ENCODE results near the gene HOMER1. TPM values are rescaled to one million over a fixed set of nuclear protein-coding genes. Genes with fewer than 3 reads are reported as not detected.

Gene HOMER1
- total and polyA plus RNA-seq, 9 of the 15 experiments (the other 6 are each of a cell fraction or from before 2014, with no cell fraction given): 6.3 to 39.9 (median 9.9) TPM

GRCh38 chr5:79499640-79500273, 14.2 kb downstream of the HOMER1 start:
- Histone ChIP-seq H3K4me3 (no peak overlapping the region), H3K79me2 (ENCODE audit: control insufficient read depth, insufficient read depth, low read length) (peaks cover 17% of the 10 kb centered on the region), H3K27me3 (ENCODE audit: control insufficient read depth in 2 of 2, insufficient read depth in 2 of 2, low read length in 2 of 2) (no peaks in the 10 kb centered on the region), H3K4me1 (replicated peaks in 1 of 2; ENCODE audit: control insufficient read depth in 2 of 2, insufficient read depth in 2 of 2, low read length in 2 of 2) (no peaks in the 10 kb centered on the region), H3K9ac (ENCODE audit: insufficient read depth in 1 of 2, low read depth in 2 of 2, low read length in 2 of 2) (no peak overlapping the region), H2AFZ (ENCODE audit: low read depth, low read length) (no peak overlapping the region), H3K4me2 (ENCODE audit: insufficient read depth, low read length) (no peak overlapping the region), H3K27ac (ENCODE audit: extremely low read depth, low read depth, low read length) (no peak overlapping the region), H3K36me3 (ENCODE audit: control insufficient read depth, insufficient read depth, low read length) (no peaks in the 10 kb centered on the region), H3K9me3 (replicated peaks; ENCODE audit: control insufficient read depth, insufficient read depth, low read depth, low read length) (no peaks in the 10 kb centered on the region), H3K9me1 (ENCODE audit: control insufficient read depth, insufficient read depth, low read length) (no peaks in the 10 kb centered on the region), H4K20me1 (replicated peaks; ENCODE audit: control insufficient read depth, insufficient read depth, low read length) (no peaks in the 10 kb centered on the region)
- BruUV-seq (replicated peaks): no TSS peak
- no peak for DNase-seq (ENCODE audit: extremely low read depth in 1 of 4, low spot score in 3 of 4)
- peak; percentile 97 for TF ChIP-seq MYNN (IDR thresholded peaks at IDR 0.05)
- TF ChIP-seq MYNN (CRISPR knock-in tag; IDR thresholded peaks at IDR 0.05): peak; percentile 57; the same call in 1 of the 2 replicates
- no peak for TF ChIP-seq ADNP (tag; IDR thresholded peaks at IDR 0.05)
- no peak for TF ChIP-seq SIX5 (IDR thresholded peaks at IDR 0.05; ENCODE audit: borderline replicate concordance in 1 of 2, insufficient read depth in 1 of 2, low read depth in 1 of 2, low read length in 2 of 2)
- TF ChIP-seq IRF2 (CRISPR knock-in tag; IDR thresholded peaks at IDR 0.05): no peak
- 0 out of 2 replicates have a peak, but pooled peaks have one; percentile 11 for TF ChIP-seq ZNF316 (IDR thresholded peaks at IDR 0.05)
- TF ChIP-seq RFX1 (IDR thresholded peaks at IDR 0.05): no peak
- TF ChIP-seq, protein P1, sequence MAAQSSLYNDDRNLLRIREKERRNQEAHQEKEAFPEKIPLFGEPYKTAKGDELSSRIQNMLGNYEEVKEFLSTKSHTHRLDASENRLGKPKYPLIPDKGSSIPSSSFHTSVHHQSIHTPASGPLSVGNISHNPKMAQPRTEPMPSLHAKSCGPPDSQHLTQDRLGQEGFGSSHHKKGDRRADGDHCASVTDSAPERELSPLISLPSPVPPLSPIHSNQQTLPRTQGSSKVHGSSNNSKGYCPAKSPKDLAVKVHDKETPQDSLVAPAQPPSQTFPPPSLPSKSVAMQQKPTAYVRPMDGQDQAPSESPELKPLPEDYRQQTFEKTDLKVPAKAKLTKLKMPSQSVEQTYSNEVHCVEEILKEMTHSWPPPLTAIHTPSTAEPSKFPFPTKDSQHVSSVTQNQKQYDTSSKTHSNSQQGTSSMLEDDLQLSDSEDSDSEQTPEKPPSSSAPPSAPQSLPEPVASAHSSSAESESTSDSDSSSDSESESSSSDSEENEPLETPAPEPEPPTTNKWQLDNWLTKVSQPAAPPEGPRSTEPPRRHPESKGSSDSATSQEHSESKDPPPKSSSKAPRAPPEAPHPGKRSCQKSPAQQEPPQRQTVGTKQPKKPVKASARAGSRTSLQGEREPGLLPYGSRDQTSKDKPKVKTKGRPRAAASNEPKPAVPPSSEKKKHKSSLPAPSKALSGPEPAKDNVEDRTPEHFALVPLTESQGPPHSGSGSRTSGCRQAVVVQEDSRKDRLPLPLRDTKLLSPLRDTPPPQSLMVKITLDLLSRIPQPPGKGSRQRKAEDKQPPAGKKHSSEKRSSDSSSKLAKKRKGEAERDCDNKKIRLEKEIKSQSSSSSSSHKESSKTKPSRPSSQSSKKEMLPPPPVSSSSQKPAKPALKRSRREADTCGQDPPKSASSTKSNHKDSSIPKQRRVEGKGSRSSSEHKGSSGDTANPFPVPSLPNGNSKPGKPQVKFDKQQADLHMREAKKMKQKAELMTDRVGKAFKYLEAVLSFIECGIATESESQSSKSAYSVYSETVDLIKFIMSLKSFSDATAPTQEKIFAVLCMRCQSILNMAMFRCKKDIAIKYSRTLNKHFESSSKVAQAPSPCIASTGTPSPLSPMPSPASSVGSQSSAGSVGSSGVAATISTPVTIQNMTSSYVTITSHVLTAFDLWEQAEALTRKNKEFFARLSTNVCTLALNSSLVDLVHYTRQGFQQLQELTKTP (IDR thresholded peaks at IDR 0.05; ENCODE audit: low read depth in 1 of 2, partially characterized antibody in 2 of 2): no peak
- no peak for TF ChIP-seq CSDE1 (IDR thresholded peaks at IDR 0.05)
- no peak for TF ChIP-seq BDP1 (IDR thresholded peaks at IDR 0.05; ENCODE audit: insufficient read depth, insufficient read length)
- TF ChIP-seq NFE2 (IDR thresholded peaks at IDR 0.05; ENCODE audit: low read depth): 0 out of 2 replicates have a peak, but pooled peaks have one; percentile 17
- TF ChIP-seq, protein P2, sequence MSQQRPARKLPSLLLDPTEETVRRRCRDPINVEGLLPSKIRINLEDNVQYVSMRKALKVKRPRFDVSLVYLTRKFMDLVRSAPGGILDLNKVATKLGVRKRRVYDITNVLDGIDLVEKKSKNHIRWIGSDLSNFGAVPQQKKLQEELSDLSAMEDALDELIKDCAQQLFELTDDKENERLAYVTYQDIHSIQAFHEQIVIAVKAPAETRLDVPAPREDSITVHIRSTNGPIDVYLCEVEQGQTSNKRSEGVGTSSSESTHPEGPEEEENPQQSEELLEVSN (IDR thresholded peaks at IDR 0.05; ENCODE audit: borderline replicate concordance in 1 of 2, extremely low read depth in 1 of 2, insufficient read depth in 1 of 2, insufficient read length in 1 of 2, low read depth in 1 of 2, low read length in 1 of 2, poor library complexity in 1 of 2, severe bottlenecking in 1 of 2): no peak
- TF ChIP-seq ZNF586 (CRISPR knock-in tag; conservative IDR thresholded peaks at IDR 0.05): no peak
- CTCF ChIA-PET (ENCODE audit: low intra/inter-chr PET ratio): no interaction called here
- FAIRE-seq: no peak
- POLR2A ChIA-PET: interaction anchor here (0.7 to 3.7 kb wide), 4 partner anchors 9 to 23 kb away, joined by 4 to 39 read pairs (median 6); partner anchors contain the start of gene HOMER1
- in situ Hi-C loops (cut with MboI) (no loop called here), intact Hi-C loops (cut with micrococcal nuclease) (no loop called here)
- ATAC-seq: no peak
- 63% methylated on average over 4 of the region's 4 CpGs for WGBS (ENCODE audit: insufficient coverage, low coverage, missing lambda C conversion rate)
